ENCODE results near the gene FAM222B. TPM values are rescaled to one million over a fixed set of nuclear protein-coding genes. Genes with fewer than 3 reads are reported as not detected.
A peak's percentile ranks its signal among the peaks of the same experiment; 100 is the strongest.

The FAM222B gene
- total RNA-seq, 4 donors from 2014 or later: 12.1 to 20.7 (median 17.8) TPM

DNA sequence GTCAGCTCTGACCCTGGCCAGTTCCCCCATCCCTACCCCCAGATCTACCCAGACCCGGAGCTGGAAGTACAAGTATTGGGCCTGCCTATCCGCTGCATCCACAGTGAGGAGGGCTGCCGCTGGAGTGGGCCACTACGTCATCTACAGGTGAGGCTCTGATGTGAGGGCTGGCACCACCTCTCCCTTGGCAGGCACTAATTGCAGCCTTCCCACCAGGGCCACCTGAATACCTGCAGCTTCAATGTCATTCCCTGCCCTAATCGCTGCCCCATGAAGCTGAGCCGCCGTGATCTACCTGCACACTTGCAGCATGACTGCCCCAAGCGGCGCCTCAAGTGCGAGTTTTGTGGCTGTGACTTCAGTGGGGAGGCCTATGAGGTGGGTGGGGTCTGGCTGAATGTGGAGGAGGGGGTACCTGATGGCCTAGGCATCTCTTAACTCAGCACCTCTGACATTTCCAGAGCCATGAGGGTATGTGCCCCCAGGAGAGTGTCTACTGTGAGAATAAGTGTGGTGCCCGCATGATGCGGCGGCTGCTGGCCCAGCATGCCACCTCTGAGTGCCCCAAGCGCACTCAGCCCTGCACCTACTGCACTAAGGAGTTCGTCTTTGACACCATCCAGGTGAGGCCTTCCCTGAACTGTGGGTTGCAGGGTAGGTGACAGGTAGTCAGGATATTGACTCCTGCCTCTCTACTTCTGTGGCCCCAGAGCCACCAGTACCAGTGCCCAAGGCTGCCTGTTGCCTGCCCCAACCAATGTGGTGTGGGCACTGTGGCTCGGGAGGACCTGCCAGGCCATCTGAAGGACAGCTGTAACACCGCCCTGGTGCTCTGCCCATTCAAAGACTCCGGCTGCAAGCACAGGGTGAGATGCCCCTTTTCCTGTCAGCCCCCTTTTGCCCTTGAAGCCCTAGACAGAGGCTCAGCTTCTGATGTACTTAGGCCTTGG is 94.5 kb downstream of the FAM222B start:
- no peaks in the 10 kb centered on the region for H3K27me3 ChIP-seq
- peaks cover 67% of the 10 kb centered on the region for H3K4me1 ChIP-seq
- DNase-seq (ENCODE audit: low spot score in 2 of 2): no peak
- H3K9me3 ChIP-seq: no peaks in the 10 kb centered on the region
- peak overlapping the region; percentile 95 for H3K27ac ChIP-seq
- no peak for TF ChIP-seq POLR2A (IDR thresholded peaks at IDR 0.05)
- TF ChIP-seq, protein P1, sequence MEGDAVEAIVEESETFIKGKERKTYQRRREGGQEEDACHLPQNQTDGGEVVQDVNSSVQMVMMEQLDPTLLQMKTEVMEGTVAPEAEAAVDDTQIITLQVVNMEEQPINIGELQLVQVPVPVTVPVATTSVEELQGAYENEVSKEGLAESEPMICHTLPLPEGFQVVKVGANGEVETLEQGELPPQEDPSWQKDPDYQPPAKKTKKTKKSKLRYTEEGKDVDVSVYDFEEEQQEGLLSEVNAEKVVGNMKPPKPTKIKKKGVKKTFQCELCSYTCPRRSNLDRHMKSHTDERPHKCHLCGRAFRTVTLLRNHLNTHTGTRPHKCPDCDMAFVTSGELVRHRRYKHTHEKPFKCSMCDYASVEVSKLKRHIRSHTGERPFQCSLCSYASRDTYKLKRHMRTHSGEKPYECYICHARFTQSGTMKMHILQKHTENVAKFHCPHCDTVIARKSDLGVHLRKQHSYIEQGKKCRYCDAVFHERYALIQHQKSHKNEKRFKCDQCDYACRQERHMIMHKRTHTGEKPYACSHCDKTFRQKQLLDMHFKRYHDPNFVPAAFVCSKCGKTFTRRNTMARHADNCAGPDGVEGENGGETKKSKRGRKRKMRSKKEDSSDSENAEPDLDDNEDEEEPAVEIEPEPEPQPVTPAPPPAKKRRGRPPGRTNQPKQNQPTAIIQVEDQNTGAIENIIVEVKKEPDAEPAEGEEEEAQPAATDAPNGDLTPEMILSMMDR (IDR thresholded peaks at IDR 0.05): no peak
- TF ChIP-seq EP300 (IDR thresholded peaks at IDR 0.05): no peak
- no peak for TF ChIP-seq POLR2AphosphoS5 (IDR thresholded peaks at IDR 0.05)
- H3K4me3 ChIP-seq: peak overlapping the region; percentile 68
- H3K36me3 ChIP-seq: peaks cover 23% of the 10 kb centered on the region
- WGBS: 81% methylated on average over 17 of the region's 18 CpGs

DNA sequence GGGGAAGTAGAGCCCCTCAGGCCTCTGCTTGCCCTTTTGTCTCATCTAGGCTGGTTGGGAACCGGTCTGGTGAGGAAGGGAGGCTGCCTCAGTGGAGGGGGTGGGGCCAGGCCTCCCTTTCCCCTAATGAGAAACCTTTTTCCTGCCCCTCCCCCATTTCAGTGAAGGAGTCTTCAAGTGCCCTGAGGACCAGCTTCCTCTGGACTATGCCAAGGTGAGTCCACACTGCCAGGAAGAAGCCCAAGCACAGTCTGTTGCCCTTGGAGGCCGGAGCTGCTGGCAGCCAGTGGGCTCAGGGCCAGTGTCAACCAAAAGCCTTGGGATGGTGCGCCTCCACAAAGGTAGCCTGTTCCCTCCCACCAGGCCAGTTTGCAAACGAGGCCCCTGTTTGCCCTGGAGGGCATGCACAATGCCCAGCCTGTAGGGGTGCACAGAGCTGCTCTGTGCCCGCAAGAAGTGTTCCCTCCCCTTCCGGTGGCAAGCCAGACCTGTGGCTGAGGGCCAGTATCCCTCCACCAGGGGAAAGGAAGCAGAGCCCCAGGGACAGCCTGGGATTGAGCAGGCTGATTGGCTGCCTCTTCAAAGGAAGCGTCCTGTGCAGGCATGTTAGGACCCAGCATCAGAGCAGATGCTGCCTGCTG is 95.4 kb downstream of the FAM222B start:
- WGBS: 20% methylated on average over 5 of the region's 7 CpGs
- peak in 1 of 2 donors; percentile 76 for DNase-seq (ENCODE audit: low spot score in 2 of 2)
- Histone ChIP-seq H3K27me3 (no peaks in the 10 kb centered on the region), H3K36me3 (peaks cover 23% of the 10 kb centered on the region), H3K4me3 (peak overlapping the region; percentile 68), H3K9me3 (no peaks in the 10 kb centered on the region), H3K27ac (peak overlapping the region; percentile 95), H3K4me1 (peaks cover 74% of the 10 kb centered on the region)
- TF ChIP-seq, protein P1 (IDR thresholded peaks at IDR 0.05): no peak
- no peak for TF ChIP-seq POLR2AphosphoS5 (IDR thresholded peaks at IDR 0.05)
- TF ChIP-seq POLR2A (IDR thresholded peaks at IDR 0.05): no peak
- TF ChIP-seq EP300 (IDR thresholded peaks at IDR 0.05): no peak

DNA sequence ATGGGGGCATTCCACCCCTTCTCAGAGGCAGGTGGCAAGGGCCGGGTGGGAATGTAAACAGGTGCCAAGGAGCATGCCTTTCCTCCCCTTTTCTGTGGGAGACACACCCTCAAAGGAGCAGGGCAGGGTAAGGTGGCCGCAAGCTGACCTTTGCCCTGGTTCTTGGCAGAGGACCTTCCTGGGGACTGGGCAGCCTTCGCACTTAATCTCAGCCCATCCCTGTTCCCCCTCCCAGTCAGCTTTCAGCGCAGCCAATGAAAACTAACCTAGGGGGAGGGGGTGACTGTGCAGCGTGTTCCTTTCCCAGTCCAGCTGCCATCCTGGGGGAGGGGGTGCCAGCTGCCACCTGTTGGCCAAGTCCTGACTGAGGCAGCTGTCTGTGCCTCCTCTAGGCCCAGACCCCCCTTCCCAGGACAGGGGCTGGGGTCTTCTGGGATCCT is 96.0 kb downstream of the FAM222B start:
- Histone ChIP-seq H3K4me1 (peaks cover 79% of the 10 kb centered on the region), H3K9me3 (no peaks in the 10 kb centered on the region), H3K27me3 (no peaks in the 10 kb centered on the region), H3K27ac (peak overlapping the region; percentile 95), H3K4me3 (peak overlapping the region; percentile 68), H3K36me3 (peaks cover 23% of the 10 kb centered on the region)
- DNase-seq (ENCODE audit: low spot score in 2 of 2): no peak
- no peak for TF ChIP-seq EP300 (IDR thresholded peaks at IDR 0.05)
- no peak for TF ChIP-seq POLR2AphosphoS5 (IDR thresholded peaks at IDR 0.05)
- TF ChIP-seq, protein P1 (IDR thresholded peaks at IDR 0.05): no peak
- TF ChIP-seq POLR2A (IDR thresholded peaks at IDR 0.05): no peak
- WGBS: 23% methylated on average over 4 of the region's 5 CpGs

DNA sequence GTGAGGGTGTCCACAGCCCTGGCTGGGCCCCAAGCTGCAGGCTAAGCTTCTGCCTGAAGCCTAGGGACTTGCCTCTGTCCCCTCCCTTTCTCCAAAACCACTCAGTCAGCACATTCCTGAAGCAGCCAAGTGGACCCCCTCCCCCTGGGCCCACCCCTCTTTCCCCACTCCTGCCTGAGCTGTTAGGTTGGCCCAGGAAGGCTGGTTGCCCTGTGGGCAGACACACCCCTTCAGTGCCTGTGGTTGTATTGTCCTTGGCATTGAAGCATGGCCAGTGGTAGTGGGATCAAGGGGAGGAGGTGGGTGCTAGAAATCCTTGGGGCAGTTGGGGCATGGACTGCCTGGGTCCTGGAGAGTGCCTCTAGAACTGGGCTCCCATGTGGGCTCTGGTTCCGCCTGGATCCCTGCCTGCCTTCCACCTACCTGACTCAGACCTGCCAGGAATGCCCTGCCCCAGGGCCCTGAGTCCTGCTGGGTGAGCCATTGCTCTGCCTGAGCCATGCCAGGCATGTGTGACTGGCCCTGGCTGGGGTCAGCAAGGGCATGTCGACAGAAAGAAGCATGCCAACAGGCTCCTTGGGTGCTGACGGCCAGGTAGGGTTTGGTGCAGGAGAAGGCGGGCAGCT is 96.7 kb downstream of the FAM222B start:
- Histone ChIP-seq H3K27me3 (no peaks in the 10 kb centered on the region), H3K36me3 (peaks cover 23% of the 10 kb centered on the region), H3K4me3 (peak overlapping the region; percentile 68), H3K9me3 (no peaks in the 10 kb centered on the region), H3K27ac (peak overlapping the region; percentile 95), H3K4me1 (peaks cover 87% of the 10 kb centered on the region)
- DNase-seq (ENCODE audit: low spot score in 2 of 2): no peak
- TF ChIP-seq, protein P1 (IDR thresholded peaks at IDR 0.05): no peak
- TF ChIP-seq EP300 (IDR thresholded peaks at IDR 0.05) (no peak), POLR2AphosphoS5 (IDR thresholded peaks at IDR 0.05) (peak in 1 of 3 donors; percentile 39)
- 37% methylated on average over 3 of the region's 4 CpGs for WGBS

All from suprapubic skin (tissue), 4 donors.